GM21381 (cell line): ENCODE results near the gene TMEM271.
"Not testable (repeated sequence)": the region's sequence is repeated elsewhere in the genome, so short reads cannot be mapped to it uniquely, and the experiment has no call there.

Source experiments
- ATAC-seq: cut with Tn5 transposase; IDR thresholded peaks from one replicate; pipeline ENCODE4 v1.9.1; 2021; ENCODE audit warnings: mild to moderate bottlenecking, moderate library complexity; ENCODE audit not compliant: unreplicated experiment

The TMEM271 gene

GRCh38 chr4:566508-567295, 9.4 kb downstream of the TMEM271 start:
- ATAC-seq = no peak

GRCh38 chr4:566035-566434, 10.1 kb downstream of the TMEM271 start:
- ATAC-seq = no peak

DNA sequence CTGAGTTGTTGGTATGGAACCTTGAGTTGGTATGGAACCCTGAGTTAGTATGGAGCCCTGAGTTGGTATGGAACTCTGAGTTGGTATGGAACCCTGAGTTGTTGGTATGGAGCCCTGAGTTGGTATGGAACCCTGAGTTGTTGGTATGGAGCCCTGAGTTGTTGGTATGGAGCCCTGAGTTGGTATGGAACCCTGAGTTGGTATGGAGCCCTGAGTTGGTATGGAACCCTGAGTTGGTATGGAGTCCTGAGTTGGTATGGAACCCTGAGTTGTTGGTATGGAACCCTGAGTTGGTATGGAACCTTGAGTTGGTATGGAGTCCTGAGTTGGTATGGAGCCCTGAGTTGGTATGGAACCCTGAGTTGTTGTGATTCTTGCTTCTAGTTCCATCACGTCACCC, 10.5 kb downstream of the TMEM271 start:
- ATAC-seq = not testable (repeated sequence)

- ATAC-seq = not testable (repeated sequence)
Observed at GRCh38 chr4:562458-562857, 13.6 kb downstream of the TMEM271 start.

DNA sequence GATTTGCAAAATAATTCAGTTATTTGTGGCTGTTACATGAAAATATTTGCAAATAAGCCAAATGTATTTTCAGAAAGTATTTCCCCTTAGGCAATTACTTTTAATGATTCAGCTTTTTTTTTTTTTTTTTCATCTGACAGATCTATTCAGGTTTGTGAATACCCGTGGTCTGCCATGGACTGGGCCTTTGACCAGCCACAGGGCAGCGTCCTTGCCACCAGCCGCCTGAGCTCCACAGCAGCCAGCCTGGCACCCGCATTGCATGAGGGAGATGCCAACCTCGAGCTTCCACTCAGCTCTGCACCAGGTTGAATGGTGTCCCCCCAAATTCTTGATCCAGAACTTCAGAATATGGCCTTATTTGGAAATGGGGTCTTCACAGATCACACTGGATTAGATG, 14.7 kb downstream of the TMEM271 start:
- no peak for ATAC-seq

DNA sequence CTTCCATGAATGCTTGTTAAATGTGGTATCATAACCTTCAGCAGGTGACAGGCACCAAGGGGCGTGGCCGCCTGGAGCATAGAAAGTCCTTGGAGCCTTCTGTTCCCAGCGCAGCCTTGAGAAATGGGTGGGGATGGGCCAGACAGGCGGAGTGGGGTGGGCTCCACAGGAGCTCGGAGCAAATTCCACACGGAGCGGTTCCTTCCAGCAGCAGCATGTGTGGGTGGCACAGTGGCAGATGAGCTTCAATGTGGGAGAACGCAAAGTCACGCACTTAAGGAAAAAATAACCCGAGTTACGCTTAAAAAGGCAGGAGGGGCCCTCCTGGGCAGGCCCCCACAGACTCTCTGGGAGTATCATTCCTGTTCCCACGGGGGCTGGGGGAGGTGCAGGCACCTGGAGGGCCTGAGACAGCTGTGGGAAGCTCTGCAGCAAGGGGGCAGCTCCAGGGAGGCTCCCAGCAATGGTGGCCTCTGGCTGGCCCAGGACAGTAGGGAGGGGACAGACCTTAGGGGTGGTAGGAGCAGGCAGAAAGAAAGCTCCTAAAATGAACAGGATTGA, 15.3 kb downstream of the TMEM271 start:
- no peak for ATAC-seq

- no peak for ATAC-seq
Observed at GRCh38 chr4:560061-560460, 16.0 kb downstream of the TMEM271 start.

- no peak for ATAC-seq
Observed at GRCh38 chr4:555566-556275, 20.4 kb downstream of the TMEM271 start.

GRCh38 chr4:554793-555320, 21.2 kb downstream of the TMEM271 start:
- not testable (repeated sequence) for ATAC-seq

DNA sequence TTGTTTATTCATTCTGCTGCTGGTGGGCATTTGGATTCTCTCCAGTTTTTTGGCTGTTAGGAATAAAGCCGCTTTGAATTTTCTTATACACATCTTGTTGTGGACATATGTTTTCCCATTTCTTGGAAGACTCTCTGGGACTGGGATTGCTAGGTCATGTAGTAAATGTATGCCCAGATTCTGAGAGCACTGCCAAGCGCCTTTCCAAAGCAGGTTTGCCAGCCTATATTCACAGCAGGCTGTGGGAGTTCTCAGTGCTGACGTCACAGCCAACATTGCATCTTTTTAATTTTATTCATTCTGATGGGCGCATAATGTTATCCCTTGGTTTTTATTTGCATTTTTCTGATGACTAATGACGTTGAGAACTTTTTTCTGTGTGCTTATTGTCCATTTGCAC, 24.1 kb downstream of the TMEM271 start:
- ATAC-seq = no peak

DNA sequence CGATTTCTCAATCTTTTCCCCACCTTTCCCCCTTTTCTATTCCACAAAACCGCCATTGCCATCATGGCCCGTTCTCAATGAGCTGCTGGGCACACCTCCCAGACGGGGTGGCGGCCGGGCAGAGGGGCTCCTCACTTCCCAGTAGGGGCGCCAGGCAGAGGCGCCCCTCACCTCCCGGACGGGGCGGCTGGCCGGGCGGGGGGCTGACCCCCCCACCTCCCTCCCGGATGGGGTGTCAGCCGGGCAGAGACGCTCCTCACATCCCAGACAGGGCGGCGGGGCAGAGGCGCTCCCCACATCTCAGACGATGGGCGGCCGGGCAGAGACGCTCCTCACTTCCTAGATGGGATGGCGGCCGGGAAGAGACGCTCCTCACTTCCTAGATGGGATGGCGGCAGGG, 25.8 kb downstream of the TMEM271 start:
- ATAC-seq = not testable (repeated sequence)

GRCh38 chr4:548976-549375, 27.1 kb downstream of the TMEM271 start:
- no peak for ATAC-seq

- no peak for ATAC-seq
Observed at GRCh38 chr4:545612-546011, 30.5 kb downstream of the TMEM271 start.

DNA sequence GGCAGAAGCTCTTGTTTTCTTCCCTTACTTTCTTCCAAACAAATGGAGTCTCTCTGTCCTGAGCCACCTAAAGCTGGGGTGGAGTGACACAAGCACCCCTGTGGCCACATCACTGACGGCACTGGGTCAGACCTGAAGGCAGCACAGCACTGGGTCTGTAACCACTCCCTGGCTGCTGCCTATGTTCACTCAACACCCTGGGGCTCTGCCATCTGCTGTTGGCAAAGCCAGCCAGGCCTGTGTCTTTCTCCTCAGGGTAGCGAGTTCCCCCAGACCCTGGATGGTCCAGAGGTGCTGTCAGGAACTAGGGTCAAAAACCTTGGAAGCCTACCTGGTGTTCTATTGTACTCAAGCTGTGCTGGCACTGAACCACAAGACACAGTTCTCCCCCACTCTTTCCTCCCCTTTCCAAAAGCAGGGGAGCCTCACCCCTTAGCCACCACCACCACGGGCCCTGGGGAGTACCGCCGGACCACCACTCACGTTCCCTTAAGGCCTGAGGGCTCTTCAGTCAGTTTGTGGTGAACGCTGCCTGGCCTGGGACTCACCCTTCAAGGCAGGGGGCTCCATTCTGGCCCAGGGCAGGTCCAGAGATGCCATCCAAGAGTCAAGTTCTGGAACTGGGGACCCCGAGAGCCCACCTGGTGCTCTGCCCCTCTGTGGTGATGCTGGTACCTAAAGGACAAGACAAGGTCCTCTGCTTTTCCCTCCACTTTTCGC, 31.5 kb downstream of the TMEM271 start:
- no peak for ATAC-seq

- ATAC-seq = no peak
Observed at GRCh38 chr4:541271-541670, 34.8 kb downstream of the TMEM271 start.

DNA sequence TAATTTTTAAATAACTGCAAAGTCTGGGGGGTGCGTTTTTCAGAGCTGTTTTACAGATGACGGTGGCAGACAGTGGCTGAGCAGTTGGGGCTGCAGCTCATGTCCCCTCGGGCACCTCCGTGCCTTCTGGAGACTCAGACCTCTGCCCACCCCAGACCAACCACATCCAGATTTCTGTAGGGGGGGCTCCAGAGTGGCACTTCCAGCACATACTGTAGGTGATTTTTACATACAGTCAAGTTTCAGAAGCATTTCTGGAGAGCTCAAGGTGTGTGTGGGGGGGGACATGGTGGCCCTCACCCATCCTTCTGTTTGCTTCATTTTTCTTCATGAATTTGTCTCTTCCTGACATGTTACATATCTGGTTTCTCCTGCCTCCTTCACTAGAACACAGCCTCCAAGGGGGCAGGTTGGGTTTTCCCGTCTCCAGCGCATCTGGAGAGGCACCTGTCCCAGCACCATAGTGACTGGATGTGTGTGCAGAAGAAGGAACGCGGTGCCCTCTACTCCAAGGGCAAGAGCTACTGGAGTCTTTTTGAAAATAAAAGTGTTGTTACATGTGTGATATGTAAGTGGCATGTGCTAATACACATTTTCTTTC, 37.5 kb downstream of the TMEM271 start:
- no peak for ATAC-seq

- ATAC-seq = no peak
Observed at GRCh38 chr4:537436-538264, 38.4 kb downstream of the TMEM271 start.

GRCh38 chr4:536351-536972, 39.6 kb downstream of the TMEM271 start:
- ATAC-seq = no peak

- ATAC-seq = no peak
Observed at GRCh38 chr4:535924-536281, 40.2 kb downstream of the TMEM271 start.
